ENCODE measurements around the gene SPATA46.
"Not testable (repeated sequence)": the region's sequence is repeated elsewhere in the genome, so short reads cannot be mapped to it uniquely, and the experiment has no call there.

SPATA46 gene
- total RNA-seq: 0 reads per million in 4 experiments

GRCh38 chr1:162376691-162377090 is at the start of gene SPATA46:
Gene SPATA46, minus strand, starts transcription at chr1:162376854. Its CDS starts 64 bp downstream, at chr1:162376790.
- DNase-seq: no peak

GRCh38 chr1:162422662-162423375 is 46.2 kb upstream of the SPATA46 start:
- DNase-seq: no peak

- no peak for DNase-seq
Observed at GRCh38 chr1:162421258-162422164, 44.9 kb upstream of the SPATA46 start.

GRCh38 chr1:162420120-162420519 is 43.5 kb upstream of the SPATA46 start:
- DNase-seq: no peak

GRCh38 chr1:162419450-162419931 is 42.8 kb upstream of the SPATA46 start:
- DNase-seq: not testable (repeated sequence)

GRCh38 chr1:162418584-162418983 is 41.9 kb upstream of the SPATA46 start:
- DNase-seq: not testable (repeated sequence)

GRCh38 chr1:162417650-162418049 is 41.0 kb upstream of the SPATA46 start:
- no peak for DNase-seq

GRCh38 chr1:162416909-162417308 is 40.3 kb upstream of the SPATA46 start:
- no peak for DNase-seq

- DNase-seq: no peak
Observed at GRCh38 chr1:162416215-162416614, 39.6 kb upstream of the SPATA46 start.

GRCh38 chr1:162412002-162412401 is 35.3 kb upstream of the SPATA46 start, which contains the start of gene SH2D1B:
Gene SH2D1B, minus strand, starts transcription at chr1:162412136. Its CDS starts 120 bp downstream, at chr1:162412016.
- DNase-seq: no peak

- DNase-seq: no peak
Observed at GRCh38 chr1:162407539-162407938, 30.9 kb upstream of the SPATA46 start.

- DNase-seq: no peak
Observed at GRCh38 chr1:162406811-162407210, 30.2 kb upstream of the SPATA46 start.

GRCh38 chr1:162405800-162406199 is 29.1 kb upstream of the SPATA46 start:
- no peak for DNase-seq

- no peak for DNase-seq
Observed at GRCh38 chr1:162404550-162405160, 28.0 kb upstream of the SPATA46 start.

GRCh38 chr1:162400790-162401355 is 24.2 kb upstream of the SPATA46 start:
- no peak for DNase-seq

GRCh38 chr1:162398999-162399580 is 22.4 kb upstream of the SPATA46 start:
- no peak for DNase-seq

GRCh38 chr1:162397943-162398560 is 21.4 kb upstream of the SPATA46 start:
- DNase-seq: no peak

GRCh38 chr1:162397039-162397448 is 20.4 kb upstream of the SPATA46 start:
- DNase-seq: no peak

GRCh38 chr1:162396201-162396906 is 19.7 kb upstream of the SPATA46 start:
- no peak for DNase-seq

- DNase-seq: no peak
Observed at GRCh38 chr1:162391790-162392563, 15.3 kb upstream of the SPATA46 start.
